Vagina (tissue), 2 donors: ENCODE results near the gene RAP1GDS1. TPM values are rescaled to one million over a fixed set of nuclear protein-coding genes. Genes with fewer than 3 reads are reported as not detected.

ENCODE experiments used
- DNase-seq, 2 donors: peaks; one replicate each; pipeline ENCODE4 v3.0.0-alpha.2; 2017; ENCODE audit errors: extremely low spot score in 2 of 2
- H3K27ac ChIP-seq: fragments of 200-600 bp; sonication (generic); one replicate; pipeline ENCODE4 v1.5.1; 2019
- H3K27me3 ChIP-seq: fragments of 200-600 bp; sonication (generic); one replicate; pipeline ENCODE4 v1.5.1; 2019
- H3K36me3 ChIP-seq, 2 donors: fragments of 200-600 bp; sonication (generic); one replicate each; pipeline ENCODE4 v1.5.1; 2017 to 2019
- H3K4me1 ChIP-seq: fragments of 200-600 bp; sonication (generic); one replicate; pipeline ENCODE4 v1.5.1; 2019
- H3K4me3 ChIP-seq, 2 donors: fragments of 200-600 bp; sonication (generic); 1 replicate in 1 of 2; 2 replicates in 1 of 2; pipeline ENCODE4 v1.5.1; 2016 to 2019
- H3K9me3 ChIP-seq: fragments of 200-600 bp; sonication (generic); one replicate; pipeline ENCODE4 v1.5.1; 2019
- CTCF ChIP-seq, 3 experiments: fragments of 450-650 bp in 2 of 3; fragments of 200-600 bp in 1 of 3; sonication (generic) in 1 of 3; IDR thresholded peaks; one replicate each; pipeline ENCODE4 v1.5.1; 2017 to 2019; ENCODE audit warnings: antibody characterized with exemption in 3 of 3, mild to moderate bottlenecking in 2 of 3, moderate library complexity in 2 of 3
- POLR2A ChIP-seq, 2 donors: fragments of 450-650 bp; IDR thresholded peaks; one replicate each; pipeline ENCODE4 v1.6.1; 2017; ENCODE audit warnings: antibody characterized with exemption in 2 of 2, mild to moderate bottlenecking in 2 of 2, moderate library complexity in 2 of 2
- POLR2AphosphoS5 ChIP-seq, 2 donors: sonication (generic); formaldehyde crosslinking; IDR thresholded peaks; one replicate each; pipeline ENCODE4 v1.9.0; 2017; ENCODE audit warnings: antibody characterized with exemption in 2 of 2, mild to moderate bottlenecking in 2 of 2, low read depth in 1 of 2; ENCODE audit not compliant: insufficient read depth in 1 of 2
- intact Hi-C: fragments of 100-400 bp; cut with DNase I; formaldehyde crosslinking; loops from one replicate; pipeline ENCODE4 v1.15.1; 2023
- total RNA-seq: library from RNA; depleted of rRNA; stranded (reverse); fragments of >200 nt; gene quantifications from one replicate; pipeline ENCODE4 v1.2.3, GENCODE V29; 2016

Gene RAP1GDS1
- total RNA-seq, 1 donor from 2014 or later = 16.0 TPM

- Histone ChIP-seq H3K27me3 (no peaks in the 10 kb centered on the region), H3K4me1 (no peaks in the 10 kb centered on the region)
Observed at GRCh38 chr4:98298022-98298421, 36.8 kb downstream of the RAP1GDS1 start.

GRCh38 chr4:98300706-98301105 lies 39.5 kb downstream of the RAP1GDS1 start:
- no peak for DNase-seq
- intact Hi-C loops = no loop called here
- Histone ChIP-seq H3K27me3 (no peaks in the 10 kb centered on the region), H3K27ac (no peak overlapping the region), H3K36me3 (no peaks in the 10 kb centered on the region), H3K4me1 (no peaks in the 10 kb centered on the region), H3K4me3 (no peak overlapping the region), H3K9me3 (peaks cover 8% of the 10 kb centered on the region)
- TF ChIP-seq POLR2A (IDR thresholded peaks at IDR 0.05) (no peak), CTCF (IDR thresholded peaks at IDR 0.05) (no peak), POLR2AphosphoS5 (IDR thresholded peaks at IDR 0.05; ENCODE audit: insufficient read depth in 1 of 2, low read depth in 1 of 2) (no peak)

More at GRCh38 chr4:98298022-98298421, 36.8 kb downstream of the RAP1GDS1 start:
- intact Hi-C loops = no loop called here
- H3K36me3 ChIP-seq = no peaks in the 10 kb centered on the region
- no peaks in the 10 kb centered on the region for H3K9me3 ChIP-seq
- no peak overlapping the region for H3K4me3 ChIP-seq
- TF ChIP-seq CTCF (IDR thresholded peaks at IDR 0.05) = no peak
- no peak for TF ChIP-seq POLR2AphosphoS5 (IDR thresholded peaks at IDR 0.05; ENCODE audit: insufficient read depth in 1 of 2, low read depth in 1 of 2)
- TF ChIP-seq POLR2A (IDR thresholded peaks at IDR 0.05) = no peak
- no peak for DNase-seq
- H3K27ac ChIP-seq = no peak overlapping the region

- TF ChIP-seq POLR2A (IDR thresholded peaks at IDR 0.05) (no peak), CTCF (IDR thresholded peaks at IDR 0.05) (no peak), POLR2AphosphoS5 (IDR thresholded peaks at IDR 0.05; ENCODE audit: insufficient read depth in 1 of 2, low read depth in 1 of 2) (no peak)
- H3K36me3 ChIP-seq = no peaks in the 10 kb centered on the region
- no peak overlapping the region for H3K27ac ChIP-seq
- no peaks in the 10 kb centered on the region for H3K4me1 ChIP-seq
- no peaks in the 10 kb centered on the region for H3K27me3 ChIP-seq
- intact Hi-C loops = no loop called here
- peaks cover 8% of the 10 kb centered on the region for H3K9me3 ChIP-seq
- no peak overlapping the region for H3K4me3 ChIP-seq
- DNase-seq = no peak
Observed at GRCh38 chr4:98305576-98305975, 44.4 kb downstream of the RAP1GDS1 start.

- Histone ChIP-seq H3K9me3 (no peaks in the 10 kb centered on the region), H3K27ac (no peak overlapping the region)
- intact Hi-C loops = no loop called here
Observed at GRCh38 chr4:98310867-98311266, 49.7 kb downstream of the RAP1GDS1 start.

More at GRCh38 chr4:98310867-98311266, 49.7 kb downstream of the RAP1GDS1 start:
- H3K27me3 ChIP-seq = no peaks in the 10 kb centered on the region
- DNase-seq = no peak
- no peaks in the 10 kb centered on the region for H3K36me3 ChIP-seq
- no peak overlapping the region for H3K4me3 ChIP-seq
- no peaks in the 10 kb centered on the region for H3K4me1 ChIP-seq
- no peak for TF ChIP-seq POLR2AphosphoS5 (IDR thresholded peaks at IDR 0.05; ENCODE audit: insufficient read depth in 1 of 2, low read depth in 1 of 2)
- TF ChIP-seq CTCF (IDR thresholded peaks at IDR 0.05) = no peak
- no peak for TF ChIP-seq POLR2A (IDR thresholded peaks at IDR 0.05)
